NCI-H2196 (cell line): ENCODE results near the gene CERS6.
A peak's percentile ranks its signal among the peaks of the same experiment; 100 is the strongest.
"Not testable (repeated sequence)": the region's sequence is repeated elsewhere in the genome, so short reads cannot be mapped to it uniquely, and the experiment has no call there.

ENCODE experiments used
- DNase-seq: peaks from one replicate; lab custom pipeline; 2025; ENCODE audit not compliant: unreplicated experiment; lab: John Stamatoyannopoulos, UW

CERS6 gene

GRCh38 chr2:168466834-168467565 is 10.9 kb downstream of the CERS6 start:
- peak; percentile 16 for DNase-seq

GRCh38 chr2:168467729-168468128 is 11.7 kb downstream of the CERS6 start:
- no peak for DNase-seq

- no peak for DNase-seq
Observed at GRCh38 chr2:168468354-168468753, 12.3 kb downstream of the CERS6 start.

GRCh38 chr2:168469281-168469988 is 13.4 kb downstream of the CERS6 start:
- no peak for DNase-seq

GRCh38 chr2:168470320-168471162 is 14.5 kb downstream of the CERS6 start:
- DNase-seq = no peak

GRCh38 chr2:168471163-168471475 is 15.0 kb downstream of the CERS6 start:
- DNase-seq = no peak

GRCh38 chr2:168475636-168476035 is 19.6 kb downstream of the CERS6 start:
- DNase-seq = no peak

GRCh38 chr2:168478206-168478605 is 22.1 kb downstream of the CERS6 start:
- no peak for DNase-seq

- no peak for DNase-seq
Observed at GRCh38 chr2:168480356-168480755, 24.3 kb downstream of the CERS6 start.

- no peak for DNase-seq
Observed at GRCh38 chr2:168480825-168481585, 24.9 kb downstream of the CERS6 start.

GRCh38 chr2:168482269-168482668 is 26.2 kb downstream of the CERS6 start:
- DNase-seq = no peak

GRCh38 chr2:168482952-168483831 is 27.1 kb downstream of the CERS6 start:
- no peak for DNase-seq

- DNase-seq = no peak
Observed at GRCh38 chr2:168486477-168486876, 30.4 kb downstream of the CERS6 start.

- DNase-seq = no peak
Observed at GRCh38 chr2:168490015-168490874, 34.2 kb downstream of the CERS6 start.

- no peak for DNase-seq
Observed at GRCh38 chr2:168490946-168491605, 35.0 kb downstream of the CERS6 start.

- not testable (repeated sequence) for DNase-seq
Observed at GRCh38 chr2:168491728-168492127, 35.7 kb downstream of the CERS6 start.

GRCh38 chr2:168493219-168493618 is 37.1 kb downstream of the CERS6 start:
- DNase-seq = not testable (repeated sequence)

GRCh38 chr2:168494190-168494711 is 38.2 kb downstream of the CERS6 start:
- no peak for DNase-seq
